OCI-LY3 (cell line): ENCODE data around the gene CCT8.

Source experiments
- EZH2phosphoT487 ChIP-seq: fragments of 200-600 bp; shearing (Covaris generic); IDR thresholded peaks from 2 replicates; pipeline ENCODE4 v1.6.1; 2018; ENCODE audit warnings: antibody characterized with exemption, mixed run types, low read depth
- TF ChIP-seq, protein P1 (sequence below): fragments of 200-600, 300-600 bp; sonication (generic); IDR thresholded peaks from 2 replicates; pipeline ENCODE4 v1.5.1; 2014; ENCODE audit warnings: antibody characterized with exemption, low read length, low read depth

DNA sequence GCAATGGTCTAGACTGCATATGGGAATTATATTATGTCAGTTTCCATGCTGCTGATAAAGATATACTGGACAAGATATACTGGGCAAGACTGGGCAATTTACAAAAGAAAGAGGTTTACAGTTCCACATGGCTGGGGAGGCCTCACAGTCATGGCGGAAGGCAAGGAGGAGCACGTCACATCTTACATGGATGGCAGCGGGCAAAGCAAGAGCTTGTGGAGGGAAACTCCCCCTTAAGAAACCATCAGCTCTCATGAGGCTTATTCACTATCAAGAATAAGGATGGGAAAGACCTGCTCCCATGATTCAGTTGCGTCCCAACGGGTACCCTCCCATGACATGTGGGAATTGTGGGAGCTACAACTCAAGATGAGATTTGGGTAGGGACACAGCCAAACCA lies 21.2 kb downstream of the CCT8 start:
- TF ChIP-seq, protein P1, sequence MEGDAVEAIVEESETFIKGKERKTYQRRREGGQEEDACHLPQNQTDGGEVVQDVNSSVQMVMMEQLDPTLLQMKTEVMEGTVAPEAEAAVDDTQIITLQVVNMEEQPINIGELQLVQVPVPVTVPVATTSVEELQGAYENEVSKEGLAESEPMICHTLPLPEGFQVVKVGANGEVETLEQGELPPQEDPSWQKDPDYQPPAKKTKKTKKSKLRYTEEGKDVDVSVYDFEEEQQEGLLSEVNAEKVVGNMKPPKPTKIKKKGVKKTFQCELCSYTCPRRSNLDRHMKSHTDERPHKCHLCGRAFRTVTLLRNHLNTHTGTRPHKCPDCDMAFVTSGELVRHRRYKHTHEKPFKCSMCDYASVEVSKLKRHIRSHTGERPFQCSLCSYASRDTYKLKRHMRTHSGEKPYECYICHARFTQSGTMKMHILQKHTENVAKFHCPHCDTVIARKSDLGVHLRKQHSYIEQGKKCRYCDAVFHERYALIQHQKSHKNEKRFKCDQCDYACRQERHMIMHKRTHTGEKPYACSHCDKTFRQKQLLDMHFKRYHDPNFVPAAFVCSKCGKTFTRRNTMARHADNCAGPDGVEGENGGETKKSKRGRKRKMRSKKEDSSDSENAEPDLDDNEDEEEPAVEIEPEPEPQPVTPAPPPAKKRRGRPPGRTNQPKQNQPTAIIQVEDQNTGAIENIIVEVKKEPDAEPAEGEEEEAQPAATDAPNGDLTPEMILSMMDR: no peak
- TF ChIP-seq EZH2phosphoT487: no peak
